ENCODE results near the gene PCSK5. TPM values are rescaled to one million over a fixed set of nuclear protein-coding genes. Genes with fewer than 3 reads are reported as not detected.

PCSK5 gene
- total and polyA plus RNA-seq, 2 donors (not counting 3 experiments of a cell fraction or from before 2014, with no cell fraction given), result 2.6 to 4.8 TPM

- intact Hi-C loops (cut with micrococcal nuclease), result no loop called here
- Histone ChIP-seq H3K9me3 (replicated peaks; ENCODE audit: control insufficient read depth, insufficient read depth, low read length) (no peaks in the 10 kb centered on the region), H3K36me3 (ENCODE audit: control insufficient read depth in 2 of 2, extremely low read depth in 1 of 2, insufficient read depth in 2 of 2, low read length in 2 of 2) (no peaks in the 10 kb centered on the region), H3K4me2 (ENCODE audit: insufficient read depth, low read length) (no peak overlapping the region), H3K27ac (ENCODE audit: insufficient read depth, low read depth, low read length) (no peak overlapping the region), H3K4me1 (ENCODE audit: control insufficient read depth, extremely low read depth, insufficient read depth, low read length) (no peaks in the 10 kb centered on the region), H4K20me1 (replicated peaks; ENCODE audit: control insufficient read depth, extremely low read depth, insufficient read depth, low read length) (no peaks in the 10 kb centered on the region), H3K4me3 (replicated peaks in 1 of 3; ENCODE audit: insufficient read depth in 1 of 3, low read depth in 1 of 3, low read length in 3 of 3) (no peak overlapping the region), H3K9ac (replicated peaks; ENCODE audit: extremely low read depth, insufficient read depth, low read length) (no peak overlapping the region), H3K9me1 (replicated peaks; ENCODE audit: control insufficient read depth, extremely low read depth, insufficient read depth, low read length) (no peaks in the 10 kb centered on the region), H3K27me3 (ENCODE audit: control insufficient read depth in 2 of 2, insufficient read depth in 2 of 2, low read length in 2 of 2) (no peaks in the 10 kb centered on the region), H3K79me2 (ENCODE audit: control insufficient read depth, insufficient read depth, low read length) (no peaks in the 10 kb centered on the region), H2AFZ (ENCODE audit: low read depth, low read length) (no peak overlapping the region)
- TF ChIP-seq JUN (IDR thresholded peaks at IDR 0.05; ENCODE audit: borderline replicate concordance, insufficient read depth, insufficient read length, low read depth) (no peak), GATA2 (IDR thresholded peaks at IDR 0.05; ENCODE audit: insufficient read depth, insufficient read length, low read depth, low read length) (no peak), CTCF (IDR thresholded peaks at IDR 0.05; ENCODE audit: extremely low read depth in 1 of 2, insufficient read depth in 1 of 2, low read depth in 1 of 2, low read length in 2 of 2) (no peak)
- ChIA-PET CTCF (interaction anchor here (0.8 kb wide), 1 partner anchor 63 kb away, joined by 3 read pairs; no protein-coding TSS in a partner anchor), POLR2A (no interaction called here)
- BruUV-seq (replicated peaks), result no TSS peak
- dilution Hi-C loops (cut with MboI; ENCODE audit: extremely low pct_ligation_motif_present, low sequenced_read_pairs), result no loop called here
- FAIRE-seq (no peak), DNase-seq (ENCODE audit: low read depth, low spot score) (no peak)
Measured at GRCh38 chr9:75930190-75930589, 39.7 kb downstream of the PCSK5 start.

- intact Hi-C loops (cut with micrococcal nuclease), result no loop called here
- FAIRE-seq, result no peak
- no peak overlapping the region for H2AFZ ChIP-seq (ENCODE audit: low read depth, low read length)
Measured at GRCh38 chr9:75930730-75931321, 40.4 kb downstream of the PCSK5 start.

More at GRCh38 chr9:75930730-75931321, 40.4 kb downstream of the PCSK5 start:
- no peaks in the 10 kb centered on the region for H3K36me3 ChIP-seq (ENCODE audit: control insufficient read depth in 2 of 2, extremely low read depth in 1 of 2, insufficient read depth in 2 of 2, low read length in 2 of 2)
- POLR2A ChIA-PET, result no interaction called here
- dilution Hi-C loops (cut with MboI; ENCODE audit: extremely low pct_ligation_motif_present, low sequenced_read_pairs), result no loop called here
- H3K9me3 ChIP-seq (replicated peaks; ENCODE audit: control insufficient read depth, insufficient read depth, low read length), result no peaks in the 10 kb centered on the region
- DNase-seq (ENCODE audit: low read depth, low spot score), result no peak
- H3K27me3 ChIP-seq (ENCODE audit: control insufficient read depth in 2 of 2, insufficient read depth in 2 of 2, low read length in 2 of 2), result no peaks in the 10 kb centered on the region
- no peaks in the 10 kb centered on the region for H3K4me1 ChIP-seq (ENCODE audit: control insufficient read depth, extremely low read depth, insufficient read depth, low read length)
- no peak overlapping the region for H3K27ac ChIP-seq (ENCODE audit: insufficient read depth, low read depth, low read length)
- no peak overlapping the region for H3K4me3 ChIP-seq (replicated peaks in 1 of 3; ENCODE audit: insufficient read depth in 1 of 3, low read depth in 1 of 3, low read length in 3 of 3)
- H3K9ac ChIP-seq (replicated peaks; ENCODE audit: extremely low read depth, insufficient read depth, low read length), result no peak overlapping the region
- no peaks in the 10 kb centered on the region for H3K79me2 ChIP-seq (ENCODE audit: control insufficient read depth, insufficient read depth, low read length)
- no peak overlapping the region for H3K4me2 ChIP-seq (ENCODE audit: insufficient read depth, low read length)
- TF ChIP-seq FOS (IDR thresholded peaks at IDR 0.05; ENCODE audit: borderline replicate concordance, insufficient read depth, low read length) (no peak), EZH2 (IDR thresholded peaks at IDR 0.05; ENCODE audit: borderline replicate concordance, low read depth, low read length, severe bottlenecking) (no peak), JUN (IDR thresholded peaks at IDR 0.05; ENCODE audit: borderline replicate concordance, insufficient read depth, insufficient read length, low read depth) (no peak), MAX (IDR thresholded peaks at IDR 0.05; ENCODE audit: insufficient read depth, insufficient read length) (no peak), POLR2A (IDR thresholded peaks at IDR 0.05; ENCODE audit: low read depth, low read length) (no peak), POLR2AphosphoS5 (IDR thresholded peaks at IDR 0.05; ENCODE audit: insufficient read depth, low read depth, low read length) (no peak), GATA2 (IDR thresholded peaks at IDR 0.05; ENCODE audit: insufficient read depth, insufficient read length, low read depth, low read length) (no peak), CTCF (IDR thresholded peaks at IDR 0.05; ENCODE audit: extremely low read depth in 1 of 2, insufficient read depth in 1 of 2, low read depth in 1 of 2, low read length in 2 of 2) (no peak), MYC (IDR thresholded peaks at IDR 0.05; ENCODE audit: low read depth, low read length) (no peak)
- no TSS peak for BruUV-seq (replicated peaks)
- CTCF ChIA-PET, result interaction anchor here (0.8 kb wide), 1 partner anchor 54 kb away, joined by 4 read pairs; no protein-coding TSS in a partner anchor
- H4K20me1 ChIP-seq (replicated peaks; ENCODE audit: control insufficient read depth, extremely low read depth, insufficient read depth, low read length), result no peaks in the 10 kb centered on the region
- no peaks in the 10 kb centered on the region for H3K9me1 ChIP-seq (replicated peaks; ENCODE audit: control insufficient read depth, extremely low read depth, insufficient read depth, low read length)
